HG02588 (cell line): ENCODE results near the gene RNF11.

ENCODE experiments used
- ATAC-seq: cut with Tn5 transposase; IDR thresholded peaks from one replicate; pipeline ENCODE4 v1.9.1; 2021; ENCODE audit warnings: mild to moderate bottlenecking, moderate library complexity; ENCODE audit not compliant: unreplicated experiment

Gene RNF11

GRCh38 chr1:51311826-51312225 is 75.8 kb downstream of the RNF11 start:
- no peak for ATAC-seq

DNA sequence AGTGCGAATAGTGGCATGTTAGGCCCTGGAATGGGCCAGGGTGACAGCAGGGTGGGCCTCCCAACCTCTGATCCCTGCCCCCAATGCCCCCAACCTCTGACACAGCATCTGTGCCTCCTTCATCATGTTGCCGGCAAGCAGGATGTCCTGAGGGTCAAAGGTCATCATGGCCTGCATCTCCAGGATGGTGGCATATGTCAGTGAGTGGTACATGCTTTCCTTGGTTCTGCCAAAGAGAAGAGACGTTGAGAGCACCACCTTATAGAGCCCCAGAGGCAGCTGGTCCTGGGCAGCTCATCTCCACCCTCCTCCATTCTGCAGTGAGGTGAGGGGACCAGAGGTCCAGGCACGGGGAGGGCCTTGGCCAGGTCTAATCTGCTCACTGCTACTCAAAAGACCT is 76.6 kb downstream of the RNF11 start:
- no peak for ATAC-seq

DNA sequence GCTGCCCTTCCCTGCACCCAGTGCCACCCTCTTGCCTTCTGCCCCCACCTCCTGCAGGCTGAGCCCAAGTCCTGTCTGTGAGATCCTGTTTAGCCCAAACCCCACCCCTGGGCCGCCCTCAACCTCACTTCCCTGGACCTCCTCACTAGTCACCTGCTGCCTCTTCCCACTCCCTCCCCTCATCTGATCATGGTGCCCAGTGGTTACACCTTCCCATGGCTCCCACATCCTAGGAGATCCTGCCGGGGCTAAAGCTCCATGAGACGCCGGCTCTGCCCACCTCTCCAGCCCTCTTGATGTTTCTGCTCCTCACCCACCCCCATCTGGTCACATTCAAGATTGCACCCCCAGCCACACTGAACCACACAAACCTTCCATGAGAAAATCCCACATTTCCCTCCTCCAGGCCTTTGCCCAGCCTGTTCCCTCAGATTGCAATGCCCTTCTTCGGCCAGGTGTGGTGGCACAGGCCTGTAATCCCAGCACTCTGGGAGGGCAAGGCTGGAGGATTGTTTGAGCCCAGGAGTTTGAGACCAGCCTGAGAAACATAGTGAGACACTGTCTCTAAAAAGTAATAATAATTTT is 77.3 kb downstream of the RNF11 start:
- ATAC-seq: no peak

- no peak for ATAC-seq
Observed at GRCh38 chr1:51313961-51314777, 78.1 kb downstream of the RNF11 start.

DNA sequence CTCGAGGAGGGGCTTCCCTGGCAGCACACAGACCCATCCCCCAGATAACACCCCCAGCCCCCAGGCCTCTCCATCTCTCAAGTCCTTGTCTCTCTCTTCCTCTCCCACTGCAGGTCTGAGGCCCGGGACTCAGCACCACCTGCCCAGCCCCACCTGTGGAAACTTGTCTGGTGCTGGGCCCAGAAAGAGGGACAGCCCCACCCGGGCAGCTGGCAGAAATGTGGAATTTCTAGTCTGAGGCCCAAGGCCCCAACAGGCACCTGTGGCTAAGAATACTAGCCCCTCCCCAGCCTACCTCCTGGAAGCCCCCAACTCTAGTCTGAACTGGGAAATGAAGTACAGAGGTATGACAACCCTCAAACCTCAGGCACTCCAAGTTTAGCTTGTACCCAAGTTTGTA is 78.9 kb downstream of the RNF11 start:
- no peak for ATAC-seq

- no peak for ATAC-seq
Observed at GRCh38 chr1:51316113-51316845, 80.2 kb downstream of the RNF11 start.

GRCh38 chr1:51316846-51317120 is 80.7 kb downstream of the RNF11 start:
- ATAC-seq: no peak

GRCh38 chr1:51317798-51318197 is 81.7 kb downstream of the RNF11 start:
- ATAC-seq: no peak

GRCh38 chr1:51320967-51321923 is 85.2 kb downstream of the RNF11 start:
- no peak for ATAC-seq

GRCh38 chr1:51321924-51322280 is 85.8 kb downstream of the RNF11 start:
- ATAC-seq: no peak

DNA sequence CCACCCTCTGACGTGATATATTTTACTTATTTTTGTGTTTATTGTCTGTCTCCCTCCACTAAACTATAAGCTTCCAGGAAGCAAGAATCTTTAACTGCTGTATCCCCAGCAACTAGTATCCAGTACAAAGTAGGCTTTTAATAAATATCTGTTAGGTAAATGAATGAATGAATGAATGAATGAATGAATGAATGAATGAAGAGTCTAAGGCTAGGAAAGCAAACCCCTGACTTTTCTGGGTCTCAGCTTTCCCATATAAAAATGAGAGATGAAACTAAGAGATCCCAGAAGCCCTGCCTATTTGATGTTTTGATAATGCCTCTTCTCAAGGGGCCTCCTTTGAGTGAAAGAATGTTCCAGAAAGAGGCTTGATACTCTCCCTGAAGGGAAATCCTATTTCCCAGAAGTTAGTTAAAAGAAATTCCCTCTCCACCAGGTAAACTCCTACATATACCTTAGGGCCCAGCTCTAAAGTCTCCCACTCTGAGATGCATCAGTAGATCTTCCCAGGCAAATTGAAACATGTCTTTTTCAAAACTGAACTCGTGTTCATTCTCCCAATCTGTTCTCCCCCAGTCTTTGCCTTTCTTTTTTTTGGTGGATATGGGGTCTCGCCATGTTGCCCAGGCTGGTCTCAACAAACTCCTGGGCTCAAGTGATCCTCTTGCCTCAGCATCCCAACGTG is 86.5 kb downstream of the RNF11 start:
- no peak for ATAC-seq
